KMS-11 (cell line): ENCODE results near the gene CNIH3.

Source experiments
- H2AFZ ChIP-seq: fragments of 200-600 bp; sonication (generic); 2 replicates; pipeline ENCODE4 v1.6.1; 2016; ENCODE audit warnings: antibody characterized with exemption, mixed run types, low read depth
- H3K27ac ChIP-seq: fragments of 200-600 bp; sonication (generic); 2 replicates; pipeline ENCODE4 v1.6.1; 2016; ENCODE audit warnings: mild to moderate bottlenecking, mixed run types
- H3K27me3 ChIP-seq: fragments of 200-600 bp; sonication (generic); 2 replicates; pipeline ENCODE4 v1.6.1; 2017; ENCODE audit warnings: mild to moderate bottlenecking, low read depth, mixed run types, moderate library complexity; ENCODE audit not compliant: insufficient read depth
- H3K36me3 ChIP-seq: fragments of 200-600 bp; sonication (generic); 2 replicates; pipeline ENCODE4 v1.6.1; 2017; ENCODE audit warnings: mild to moderate bottlenecking, mixed run types; ENCODE audit not compliant: insufficient read depth
- H3K4me1 ChIP-seq: fragments of 200-600 bp; sonication (generic); 2 replicates; pipeline ENCODE4 v1.6.1; 2016; ENCODE audit warnings: mild to moderate bottlenecking, low read depth, mixed run types; ENCODE audit not compliant: poor library complexity, severe bottlenecking
- H3K4me2 ChIP-seq: fragments of 200-600 bp; sonication (generic); 2 replicates; pipeline ENCODE4 v1.7.0; 2016; ENCODE audit warnings: mild to moderate bottlenecking, mixed run types
- H3K4me3 ChIP-seq: fragments of 200-600 bp; sonication (generic); IDR thresholded peaks from 2 replicates; pipeline ENCODE4 v1.6.1; 2017; ENCODE audit warnings: low read depth, low read length, mixed read lengths; ENCODE audit not compliant: insufficient read depth
- H3K79me2 ChIP-seq: fragments of 200-600 bp; sonication (generic); 2 replicates; pipeline ENCODE4 v1.6.1; 2016; ENCODE audit warnings: low read depth, mixed run types; ENCODE audit not compliant: insufficient read depth
- H3K9ac ChIP-seq: fragments of 200-600 bp; sonication (generic); 2 replicates; pipeline ENCODE4 v1.6.1; 2016; ENCODE audit warnings: mild to moderate bottlenecking, mixed run types
- H4K20me1 ChIP-seq: fragments of 200-600 bp; sonication (generic); 2 replicates; pipeline ENCODE4 v1.6.1; 2016; ENCODE audit warnings: mild to moderate bottlenecking, mixed run types; ENCODE audit not compliant: insufficient read depth
- TF ChIP-seq, protein P1 (sequence below): fragments of 200-600 bp; sonication (generic); conservative IDR thresholded peaks from 2 replicates; pipeline ENCODE4 v1.6.1; 2017; ENCODE audit warnings: low read depth, mild to moderate bottlenecking, antibody characterized with exemption, low read length, moderate library complexity, mixed read lengths

CNIH3 gene

DNA sequence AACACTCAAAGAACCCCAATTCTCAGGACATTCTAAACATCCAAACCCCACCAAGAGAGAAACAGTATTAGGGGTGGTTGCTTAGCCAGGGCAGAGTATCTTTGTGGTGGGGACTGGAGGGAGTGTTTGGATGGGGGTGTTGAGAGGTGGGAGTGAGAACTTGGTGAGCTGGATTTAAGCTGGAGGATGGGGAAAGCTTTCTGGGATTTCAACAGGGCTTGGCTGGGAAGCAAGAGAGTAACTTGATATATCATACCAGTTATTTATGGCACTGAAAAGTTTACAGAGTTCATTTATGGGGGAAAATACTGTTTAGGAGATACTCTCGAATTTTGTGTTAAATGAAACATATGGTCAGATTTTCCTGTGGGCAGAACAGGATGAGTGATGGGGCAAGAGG is 6.8 kb upstream of the CNIH3 start:
- TF ChIP-seq, protein P1, sequence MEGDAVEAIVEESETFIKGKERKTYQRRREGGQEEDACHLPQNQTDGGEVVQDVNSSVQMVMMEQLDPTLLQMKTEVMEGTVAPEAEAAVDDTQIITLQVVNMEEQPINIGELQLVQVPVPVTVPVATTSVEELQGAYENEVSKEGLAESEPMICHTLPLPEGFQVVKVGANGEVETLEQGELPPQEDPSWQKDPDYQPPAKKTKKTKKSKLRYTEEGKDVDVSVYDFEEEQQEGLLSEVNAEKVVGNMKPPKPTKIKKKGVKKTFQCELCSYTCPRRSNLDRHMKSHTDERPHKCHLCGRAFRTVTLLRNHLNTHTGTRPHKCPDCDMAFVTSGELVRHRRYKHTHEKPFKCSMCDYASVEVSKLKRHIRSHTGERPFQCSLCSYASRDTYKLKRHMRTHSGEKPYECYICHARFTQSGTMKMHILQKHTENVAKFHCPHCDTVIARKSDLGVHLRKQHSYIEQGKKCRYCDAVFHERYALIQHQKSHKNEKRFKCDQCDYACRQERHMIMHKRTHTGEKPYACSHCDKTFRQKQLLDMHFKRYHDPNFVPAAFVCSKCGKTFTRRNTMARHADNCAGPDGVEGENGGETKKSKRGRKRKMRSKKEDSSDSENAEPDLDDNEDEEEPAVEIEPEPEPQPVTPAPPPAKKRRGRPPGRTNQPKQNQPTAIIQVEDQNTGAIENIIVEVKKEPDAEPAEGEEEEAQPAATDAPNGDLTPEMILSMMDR, result no peak
- no peaks in the 10 kb centered on the region for H4K20me1 ChIP-seq
- H3K9ac ChIP-seq, result no peak overlapping the region

DNA sequence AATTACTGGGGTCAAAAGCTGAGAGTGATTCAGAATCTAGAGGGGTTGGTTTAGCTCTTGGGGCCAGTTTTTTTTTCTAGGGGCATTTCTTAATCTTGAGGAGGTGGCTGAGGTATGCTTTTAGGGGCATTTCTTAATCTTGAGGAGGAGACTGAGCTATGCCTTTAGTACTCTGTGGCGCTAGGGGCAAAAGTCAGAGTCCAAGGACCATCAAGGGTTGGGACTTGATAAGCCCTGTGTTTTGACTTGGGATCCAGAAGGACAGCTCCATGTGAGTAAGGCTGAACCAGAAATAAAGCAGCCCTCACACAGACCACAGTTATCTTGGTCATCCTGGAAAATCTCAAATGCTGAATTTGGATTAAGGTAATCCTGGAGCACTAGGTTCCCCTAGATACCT is 3.9 kb upstream of the CNIH3 start:
- H3K9ac ChIP-seq, result no peak overlapping the region
- no peak overlapping the region for H2AFZ ChIP-seq
- H3K27me3 ChIP-seq, result no peaks in the 10 kb centered on the region
- no peaks in the 10 kb centered on the region for H3K36me3 ChIP-seq
- H3K79me2 ChIP-seq, result no peaks in the 10 kb centered on the region
- H3K4me2 ChIP-seq, result no peak overlapping the region
- TF ChIP-seq, protein P1, result no peak
- peaks cover 14% of the 10 kb centered on the region for H3K4me1 ChIP-seq
- H3K4me3 ChIP-seq, result no peak overlapping the region
- H4K20me1 ChIP-seq, result no peaks in the 10 kb centered on the region
- no peak overlapping the region for H3K27ac ChIP-seq

More for the DNA sequence above, 6.8 kb upstream of the CNIH3 start:
- Histone ChIP-seq H3K4me3 (no peak overlapping the region), H3K4me1 (no peaks in the 10 kb centered on the region), H3K4me2 (no peak overlapping the region), H2AFZ (no peak overlapping the region), H3K79me2 (no peaks in the 10 kb centered on the region), H3K36me3 (no peaks in the 10 kb centered on the region), H3K27me3 (no peaks in the 10 kb centered on the region), H3K27ac (no peak overlapping the region)

DNA sequence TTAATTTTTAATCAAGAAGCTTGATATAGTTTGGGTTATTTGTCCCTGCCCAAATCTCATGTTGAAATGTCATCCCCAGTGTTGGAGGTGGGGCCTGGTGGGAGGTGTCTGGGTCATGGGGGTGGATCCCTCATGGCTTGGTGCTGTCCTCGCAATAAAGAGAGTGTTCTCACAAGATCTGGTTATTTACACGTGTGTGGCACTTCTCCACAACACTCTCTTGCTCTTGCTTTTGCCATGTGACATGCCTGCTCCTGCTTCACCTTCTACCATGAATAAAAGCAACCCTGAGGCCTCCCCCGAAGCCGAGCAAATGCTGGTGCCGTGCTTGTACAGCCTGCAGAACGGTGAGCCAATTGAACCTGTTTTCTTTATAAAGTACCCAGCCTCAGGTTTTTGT is 2.6 kb upstream of the CNIH3 start:
- Histone ChIP-seq H3K36me3 (no peaks in the 10 kb centered on the region), H3K4me3 (no peak overlapping the region), H3K9ac (no peak overlapping the region), H4K20me1 (no peaks in the 10 kb centered on the region), H2AFZ (no peak overlapping the region), H3K27ac (no peak overlapping the region), H3K79me2 (no peaks in the 10 kb centered on the region), H3K27me3 (no peaks in the 10 kb centered on the region), H3K4me1 (peaks cover 27% of the 10 kb centered on the region), H3K4me2 (no peak overlapping the region)
- TF ChIP-seq, protein P1, result no peak

- Histone ChIP-seq H3K4me2 (peak overlapping the region; percentile 72), H3K4me1 (peaks cover 50% of the 10 kb centered on the region), H3K4me3 (no peak overlapping the region), H3K9ac (peak overlapping the region; percentile 69; the same call in 1 of the 2 replicates), H2AFZ (peak overlapping the region; percentile 80; the same call in 1 of the 2 replicates), H3K79me2 (no peaks in the 10 kb centered on the region), H3K36me3 (no peaks in the 10 kb centered on the region), H4K20me1 (no peaks in the 10 kb centered on the region), H3K27ac (no peak overlapping the region), H3K27me3 (no peaks in the 10 kb centered on the region)
- TF ChIP-seq, protein P1, result no peak
Measured at GRCh38 chr1:224616756-224617409, 766 bp downstream of the CNIH3 start.
